ENCODE measurements around the gene ENDOV. TPM values are rescaled to one million over a fixed set of nuclear protein-coding genes. Genes with fewer than 3 reads are reported as not detected.

Gene ENDOV
- total and polyA plus RNA-seq, 2 of the 13 experiments (the other 11 are each of a cell fraction or from before 2014, with no cell fraction given), result 15.1 to 17.1 TPM

DNA sequence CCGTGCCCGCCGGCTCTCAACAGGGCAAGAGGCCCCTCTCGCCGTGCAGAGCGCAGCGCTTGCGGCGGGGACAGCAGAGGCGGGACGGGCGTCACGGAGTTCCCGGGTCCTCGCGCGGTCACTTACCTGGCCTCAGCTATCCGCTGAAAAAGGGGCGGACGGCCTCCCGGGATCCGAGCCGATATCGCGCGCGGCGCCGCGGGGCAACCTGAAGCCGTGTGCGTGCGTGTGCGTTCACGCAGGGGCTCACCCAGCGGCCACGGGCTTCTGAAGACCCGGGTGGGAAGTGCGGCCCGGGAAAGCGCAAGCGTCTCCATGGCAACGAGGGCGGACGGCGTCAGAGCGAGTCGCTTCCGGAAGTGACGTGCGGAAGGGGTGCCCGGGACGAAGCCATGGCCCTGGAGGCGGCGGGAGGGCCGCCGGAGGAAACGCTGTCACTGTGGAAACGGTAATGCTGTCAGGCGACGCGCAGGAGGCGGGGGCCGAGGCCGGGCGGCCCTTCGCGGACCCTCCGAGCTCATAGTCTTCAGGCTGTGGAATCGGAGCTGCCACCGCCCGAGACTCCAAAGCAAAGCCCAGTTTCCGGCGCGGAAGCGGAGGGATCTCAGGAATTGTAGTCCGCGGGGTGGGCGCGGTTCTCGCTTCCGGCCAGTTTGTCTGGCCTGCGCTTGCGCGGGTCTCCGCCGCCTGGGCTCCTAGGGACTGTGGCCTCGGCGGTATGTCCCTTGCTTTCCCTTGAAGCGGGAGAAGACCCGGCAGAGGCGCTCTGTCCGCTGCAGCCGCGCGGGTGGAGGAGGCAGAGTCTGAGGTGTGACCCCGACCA lies at the start of gene ENDOV (continued):
- TF ChIP-seq E2F1 (CRISPR knock-in tag; IDR thresholded peaks at IDR 0.05), result peak; percentile 78; the same call in 1 of the 2 replicates
- peak; percentile 85 for TF ChIP-seq ZSCAN29 (CRISPR knock-in tag; conservative IDR thresholded peaks at IDR 0.05)
- TF ChIP-seq ZNF674 (CRISPR knock-in tag; IDR thresholded peaks at IDR 0.05; ENCODE audit: low read depth), result peak; percentile 28; the same call in 1 of the 2 replicates
- TF ChIP-seq ELK4 (CRISPR knock-in tag; IDR thresholded peaks at IDR 0.05; ENCODE audit: borderline replicate concordance), result peak; percentile 62; the same call in 1 of the 2 replicates
- TF ChIP-seq KLF12 (CRISPR knock-in tag; IDR thresholded peaks at IDR 0.05; ENCODE audit: borderline replicate concordance), result peak; percentile 99; the same call in 1 of the 2 replicates
- TF ChIP-seq TGIF2 (CRISPR knock-in tag; IDR thresholded peaks at IDR 0.05), result peak; percentile 49
- peak; percentile 84 for TF ChIP-seq TAF1 (CRISPR knock-in tag; IDR thresholded peaks at IDR 0.05)
- TF ChIP-seq MYNN (CRISPR knock-in tag; IDR thresholded peaks at IDR 0.05; ENCODE audit: low read depth), result peak; percentile 77
- no peak for TF ChIP-seq NFRKB (IDR thresholded peaks at IDR 0.05)
- TF ChIP-seq ZNF17 (CRISPR knock-in tag; IDR thresholded peaks at IDR 0.05), result no peak
- peak; percentile 82 for TF ChIP-seq PHF21A (CRISPR knock-in tag; IDR thresholded peaks at IDR 0.05)
- peak; percentile 72 for TF ChIP-seq HNRNPLL (IDR thresholded peaks at IDR 0.05; ENCODE audit: low read depth, low read length, poor library complexity, severe bottlenecking)
- no peak for TF ChIP-seq ZNF496 (CRISPR knock-in tag; IDR thresholded peaks at IDR 0.05; ENCODE audit: insufficient replicate concordance)
- no peak; the same call in 1 of the 2 replicates for TF ChIP-seq SMAD3 (CRISPR knock-in tag; IDR thresholded peaks at IDR 0.05)
- TF ChIP-seq RERE (CRISPR knock-in tag; IDR thresholded peaks at IDR 0.05; ENCODE audit: low read depth), result peak; percentile 44; the same call in 1 of the 2 replicates
- peak; percentile 83; the same call in 1 of the 2 replicates for TF ChIP-seq PAX8 (CRISPR knock-in tag; IDR thresholded peaks at IDR 0.05; ENCODE audit: borderline replicate concordance)
